Heart left ventricle (tissue), 13 donors: ENCODE results near the gene TPX2.

ENCODE experiments used
- CTCF ChIP-seq, 12 donors: fragments of 200-600 bp; sonication (generic) in 4 of 12; IDR thresholded peaks; one replicate each; pipeline versions ENCODE4 v1.5.0 to v1.8.0; 2018 to 2022; ENCODE audit warnings: antibody characterized with exemption in 12 of 12, mild to moderate bottlenecking in 5 of 12
- POLR2A ChIP-seq, 2 donors: fragments of 450-650 bp; IDR thresholded peaks; one replicate each; pipeline ENCODE4 v1.6.1; 2017; ENCODE audit warnings: antibody characterized with exemption in 2 of 2, mild to moderate bottlenecking in 2 of 2, moderate library complexity in 2 of 2
- donor health status: ischemic (EF 13 %, LVEDD 7.1; RV severe dilation, severe dysfunction).
- donor health status: DM: no; HTN: yes; CAD: no.
- donor health status: DM: no; HTN: no; CAD: no.
- donor health status: ischemic (EF 25% LVEDD 6.9; RV normal size, moderate dysfunction).
- donor health status: ischemic (EF 25% LVEDD 5.7; RV mildly dilated, moderate dysfunction).
- donor health status: ischemic (EF 35%, LVEDD 5.7; RV mildly dilated, moderate dysfunction).
- donor health status: nonischemic (EF 11% LVEDD 7.7; RV severe dilation, severe dysfunction).
- donor health status: DM: yes; HTN: yes; CAD: no.
- donor health status: PGD.
- donor health status: ischemic (EF 29% LVEDD 5.4; RV normal size, mild dysfunction).
- donor health status: nonischemic (EF 23%, LVEDD 6.1; RV moderate dilation, normal function).

DNA sequence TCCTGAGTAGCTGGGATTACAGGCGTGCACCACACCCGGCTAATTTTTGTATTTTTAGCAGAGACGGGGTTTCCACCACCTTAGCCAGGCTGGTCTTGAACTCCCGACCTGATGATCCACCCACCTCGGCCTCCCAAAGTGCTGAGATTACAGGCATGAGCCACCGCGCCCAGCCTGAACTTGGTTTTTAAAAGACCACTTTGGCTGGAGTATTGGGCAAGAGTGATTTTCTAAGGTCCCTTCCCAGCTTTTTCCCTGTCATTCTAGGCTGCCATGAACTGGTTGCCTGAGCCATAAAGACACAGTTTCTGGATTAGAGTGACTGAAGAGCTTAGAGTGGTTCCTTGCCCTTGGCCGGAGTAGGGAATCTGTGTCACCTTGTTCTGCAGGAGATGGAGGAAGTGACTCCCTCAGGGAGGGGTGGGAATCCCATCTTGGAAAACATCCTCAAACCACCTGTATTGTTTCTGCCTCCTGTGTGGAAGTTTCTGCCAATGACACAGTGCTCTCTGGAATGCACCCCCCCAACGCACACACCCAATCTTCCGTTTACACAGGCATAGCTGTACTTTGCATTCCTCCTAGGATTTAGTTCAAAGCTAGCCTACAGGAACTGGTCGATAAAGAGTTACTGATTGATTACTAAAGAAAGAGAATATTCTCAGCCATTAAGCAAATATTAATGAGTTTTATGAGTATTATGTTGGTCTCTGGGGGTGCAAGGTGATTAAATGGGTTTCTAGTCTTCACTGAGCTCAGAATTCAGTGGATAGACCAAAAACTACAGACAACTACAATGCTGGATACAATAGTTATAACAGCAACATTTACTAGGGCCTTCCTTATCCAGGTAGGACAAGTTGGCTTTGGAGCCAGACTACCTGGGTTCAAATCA is 34.6 kb upstream of the TPX2 start:
- TF ChIP-seq CTCF (IDR thresholded peaks at IDR 0.05), result no peak
- peak in 1 of 2 donors; percentile 29 for TF ChIP-seq POLR2A (IDR thresholded peaks at IDR 0.05)
